OCI-LY3 (cell line): Measurements from ENCODE around the gene KRCC1.

ENCODE experiments used
- H2AFZ ChIP-seq: fragments of 200-600, 300-600 bp; shearing (Covaris generic); 2 replicates; pipeline ENCODE4 v1.6.0; 2014; ENCODE audit warnings: antibody characterized with exemption, low read depth, low read length
- H3K27ac ChIP-seq: fragments of 200-600, 300-600 bp; sonication (generic); 2 replicates; pipeline ENCODE4 v1.5.1; 2014; ENCODE audit warnings: mild to moderate bottlenecking, low read length, moderate library complexity, mixed read lengths
- H3K27me3 ChIP-seq: fragments of 200-600, 300-600 bp; sonication (generic); 2 replicates; pipeline ENCODE4 v1.6.1; 2014; ENCODE audit warnings: low read depth, low read length, mixed read lengths
- H3K36me3 ChIP-seq: fragments of 200-600, 300-600 bp; sonication (generic); replicated peaks from 2 replicates; pipeline ENCODE3; 2014; ENCODE audit warnings: low read depth, low read length, mixed read lengths
- H3K4me1 ChIP-seq: fragments of 300-600, 200-600 bp; sonication (generic); 2 replicates; pipeline ENCODE4 v1.6.1; 2014; ENCODE audit warnings: low read length, mixed read lengths
- H3K4me2 ChIP-seq: fragments of 200-600, 300-600 bp; sonication (generic); 2 replicates; pipeline ENCODE4 v1.6.1; 2014; ENCODE audit warnings: low read length, mixed read lengths
- H3K4me3 ChIP-seq: fragments of 300-600, 200-600 bp; sonication (generic); 2 replicates; pipeline ENCODE4 v1.5.1; 2014; ENCODE audit warnings: antibody characterized with exemption, mild to moderate bottlenecking, low read length, moderate library complexity
- H3K79me2 ChIP-seq: fragments of 300-600, 200-600 bp; shearing (Covaris generic); 2 replicates; pipeline ENCODE4 v1.6.1; 2014; ENCODE audit warnings: mild to moderate bottlenecking, low read length, mixed read lengths
- H3K9ac ChIP-seq: fragments of 300-600, 200-600 bp; shearing (Covaris generic); 2 replicates; pipeline ENCODE4 v1.6.0; 2014; ENCODE audit warnings: mild to moderate bottlenecking, low read length, moderate library complexity
- H3K9me3 ChIP-seq: fragments of 200-600, 300-600 bp; shearing (Covaris generic); 2 replicates; pipeline ENCODE4 v1.6.1; 2014; ENCODE audit warnings: low read length, mixed read lengths; ENCODE audit not compliant: insufficient read depth
- H4K20me1 ChIP-seq: fragments of 200-600, 300-600 bp; sonication (generic); 2 replicates; pipeline ENCODE4 v1.6.1; 2016; ENCODE audit warnings: low read length, mixed read lengths; ENCODE audit not compliant: insufficient read depth
- CTCF ChIP-seq: fragments of 200-600, 300-600 bp; sonication (generic); IDR thresholded peaks from 2 replicates; pipeline ENCODE4 v1.5.1; 2014; ENCODE audit warnings: antibody characterized with exemption, low read length, low read depth
- EZH2phosphoT487 ChIP-seq: fragments of 200-600 bp; shearing (Covaris generic); IDR thresholded peaks from 2 replicates; pipeline ENCODE4 v1.6.1; 2018; ENCODE audit warnings: antibody characterized with exemption, mixed run types, low read depth

Gene KRCC1

DNA sequence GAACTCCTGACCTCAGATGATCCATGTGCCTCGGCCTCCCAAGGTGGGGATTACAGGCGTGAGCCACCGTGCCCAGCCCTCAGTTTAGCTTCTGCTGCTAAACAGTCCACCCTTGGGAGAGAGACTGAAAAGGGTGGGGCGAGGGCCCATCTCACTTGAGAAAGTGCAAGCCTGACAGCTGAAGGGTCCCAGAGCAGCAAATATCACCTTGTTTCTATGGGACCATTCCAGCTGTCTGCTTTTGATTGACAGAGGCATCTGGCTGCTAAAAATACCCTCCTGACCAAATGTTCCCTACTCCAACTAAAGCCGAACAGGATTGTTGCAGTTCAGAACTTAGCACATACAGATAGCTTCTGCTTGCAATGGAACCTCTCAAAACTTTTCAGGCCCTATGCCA lies 11.6 kb upstream of the KRCC1 start:
- Histone ChIP-seq H2AFZ (no peak overlapping the region), H3K36me3 (no peaks in the 10 kb centered on the region), H3K4me3 (no peak overlapping the region), H4K20me1 (no peaks in the 10 kb centered on the region), H3K4me2 (no peak overlapping the region), H3K27me3 (no peaks in the 10 kb centered on the region), H3K27ac (no peak overlapping the region), H3K4me1 (no peaks in the 10 kb centered on the region), H3K79me2 (no peaks in the 10 kb centered on the region), H3K9me3 (no peaks in the 10 kb centered on the region), H3K9ac (no peak overlapping the region)
- no peak for TF ChIP-seq CTCF
- TF ChIP-seq EZH2phosphoT487 = no peak

- Histone ChIP-seq H3K4me3 (no peak overlapping the region), H3K27ac (no peak overlapping the region), H3K79me2 (no peaks in the 10 kb centered on the region), H3K4me2 (no peak overlapping the region), H4K20me1 (no peaks in the 10 kb centered on the region), H3K4me1 (no peaks in the 10 kb centered on the region), H2AFZ (no peak overlapping the region), H3K36me3 (no peaks in the 10 kb centered on the region), H3K27me3 (no peaks in the 10 kb centered on the region), H3K9me3 (no peaks in the 10 kb centered on the region), H3K9ac (no peak overlapping the region)
- TF ChIP-seq EZH2phosphoT487 = no peak
- no peak for TF ChIP-seq CTCF
Observed at GRCh38 chr2:88066543-88066942, 11.0 kb upstream of the KRCC1 start.

GRCh38 chr2:88061295-88061694 lies 5.7 kb upstream of the KRCC1 start:
- Histone ChIP-seq H3K4me2 (no peak overlapping the region), H3K9ac (no peak overlapping the region)

DNA sequence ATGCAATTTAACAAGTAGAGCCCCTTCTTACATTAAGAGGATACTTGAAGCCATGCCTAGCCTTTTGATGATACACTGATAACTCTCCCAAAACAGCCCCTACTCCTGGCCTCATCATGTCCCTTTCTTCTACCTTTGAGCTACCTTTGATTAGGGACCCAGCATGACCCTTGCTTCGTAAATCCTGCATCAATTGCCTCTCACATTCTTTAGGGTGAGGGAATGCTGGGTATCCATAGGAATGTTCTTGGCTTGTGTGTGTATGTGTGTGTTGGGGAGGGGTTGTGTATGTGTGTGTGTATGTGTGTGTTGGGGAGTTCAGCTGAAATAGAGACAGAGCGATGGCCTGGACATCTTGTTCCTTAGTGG lies 5.3 kb upstream of the KRCC1 start:
- Histone ChIP-seq H4K20me1 (no peaks in the 10 kb centered on the region), H3K9ac (no peak overlapping the region), H3K27me3 (no peaks in the 10 kb centered on the region), H3K79me2 (no peaks in the 10 kb centered on the region), H3K36me3 (no peaks in the 10 kb centered on the region), H3K27ac (no peak overlapping the region), H3K4me3 (no peak overlapping the region), H3K9me3 (no peaks in the 10 kb centered on the region), H2AFZ (no peak overlapping the region), H3K4me1 (peaks cover 15% of the 10 kb centered on the region), H3K4me2 (no peak overlapping the region)
- TF ChIP-seq EZH2phosphoT487 = no peak
- TF ChIP-seq CTCF = no peak

More at GRCh38 chr2:88061295-88061694, 5.7 kb upstream of the KRCC1 start:
- Histone ChIP-seq H3K27me3 (no peaks in the 10 kb centered on the region), H2AFZ (no peak overlapping the region), H3K36me3 (no peaks in the 10 kb centered on the region), H3K27ac (no peak overlapping the region), H3K9me3 (no peaks in the 10 kb centered on the region), H4K20me1 (no peaks in the 10 kb centered on the region), H3K4me1 (peaks cover 11% of the 10 kb centered on the region), H3K79me2 (no peaks in the 10 kb centered on the region), H3K4me3 (no peak overlapping the region)
- no peak for TF ChIP-seq CTCF
- no peak for TF ChIP-seq EZH2phosphoT487
